B cell (primary cell): ENCODE results near the gene NOMO2.
"Not testable (repeated sequence)": the region's sequence is repeated elsewhere in the genome, so short reads cannot be mapped to it uniquely, and the experiment has no call there.

Experiments used
- EZH2 ChIP-seq: IDR thresholded peaks from 2 replicates; pipeline ENCODE4 v1.6.1; 2012; ENCODE audit warnings: borderline replicate concordance, low read depth, mild to moderate bottlenecking, moderate library complexity, low read length; ENCODE audit not compliant: insufficient read depth, poor library complexity, severe bottlenecking
- TF ChIP-seq, protein P1 (sequence below): fragments of 200-600 bp; IDR thresholded peaks from one replicate; pipeline ENCODE4 v1.8.0; 2022; ENCODE audit warnings: antibody characterized with exemption, mild to moderate bottlenecking

DNA sequence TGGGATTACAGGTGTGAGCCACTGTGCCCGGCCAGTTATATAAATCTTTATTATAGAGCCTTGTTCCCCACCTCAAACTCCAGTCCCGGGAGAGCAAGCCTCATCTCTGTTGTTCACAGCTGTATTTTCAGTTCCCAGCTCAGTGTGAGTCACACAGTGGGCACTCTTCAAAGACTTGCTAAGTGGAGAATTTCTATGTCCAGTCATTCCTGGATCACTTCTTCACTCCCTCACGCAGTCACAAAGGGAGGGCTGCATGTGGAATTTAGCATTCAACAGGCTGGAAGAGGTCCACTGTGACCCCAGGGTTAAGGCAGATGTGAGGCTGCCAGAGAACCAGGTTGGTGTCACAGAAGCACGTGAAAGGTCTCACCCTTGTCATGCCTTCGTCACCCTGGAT lies 33.0 kb upstream of the NOMO2 start:
- not testable (repeated sequence) for TF ChIP-seq EZH2
- TF ChIP-seq, protein P1, sequence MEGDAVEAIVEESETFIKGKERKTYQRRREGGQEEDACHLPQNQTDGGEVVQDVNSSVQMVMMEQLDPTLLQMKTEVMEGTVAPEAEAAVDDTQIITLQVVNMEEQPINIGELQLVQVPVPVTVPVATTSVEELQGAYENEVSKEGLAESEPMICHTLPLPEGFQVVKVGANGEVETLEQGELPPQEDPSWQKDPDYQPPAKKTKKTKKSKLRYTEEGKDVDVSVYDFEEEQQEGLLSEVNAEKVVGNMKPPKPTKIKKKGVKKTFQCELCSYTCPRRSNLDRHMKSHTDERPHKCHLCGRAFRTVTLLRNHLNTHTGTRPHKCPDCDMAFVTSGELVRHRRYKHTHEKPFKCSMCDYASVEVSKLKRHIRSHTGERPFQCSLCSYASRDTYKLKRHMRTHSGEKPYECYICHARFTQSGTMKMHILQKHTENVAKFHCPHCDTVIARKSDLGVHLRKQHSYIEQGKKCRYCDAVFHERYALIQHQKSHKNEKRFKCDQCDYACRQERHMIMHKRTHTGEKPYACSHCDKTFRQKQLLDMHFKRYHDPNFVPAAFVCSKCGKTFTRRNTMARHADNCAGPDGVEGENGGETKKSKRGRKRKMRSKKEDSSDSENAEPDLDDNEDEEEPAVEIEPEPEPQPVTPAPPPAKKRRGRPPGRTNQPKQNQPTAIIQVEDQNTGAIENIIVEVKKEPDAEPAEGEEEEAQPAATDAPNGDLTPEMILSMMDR, result not testable (repeated sequence)
